ENCODE measurements around the gene MR1. TPM values are rescaled to one million over a fixed set of nuclear protein-coding genes. Genes with fewer than 3 reads are reported as not detected.

MR1 gene
- polyA plus RNA-seq (2012; ENCODE audit: low read depth, missing spikeins) = 24.6 TPM

GRCh38 chr1:181033799-181034451 lies at the start of gene MR1:
MR1 (plus strand) TSS chr1:181033983; CDS start chr1:181034008, 25 bp downstream.
- DNase-seq (ENCODE audit: insufficient read length, low spot score) (peak; percentile 58), FAIRE-seq (peak; percentile 20)
- TF ChIP-seq POLR2AphosphoS5 (IDR thresholded peaks at IDR 0.05; ENCODE audit: low read depth, low read length) = peak; percentile 70
- no peak for TF ChIP-seq SPI1 (IDR thresholded peaks at IDR 0.05; ENCODE audit: low read depth, low read length)
- TF ChIP-seq POLR2A (IDR thresholded peaks at IDR 0.05; ENCODE audit: low read depth, low read length) = peak; percentile 90
- TF ChIP-seq TAF1 (IDR thresholded peaks at IDR 0.05; ENCODE audit: low read depth, low read length) = no peak
- no peak for TF ChIP-seq PAX5 (IDR thresholded peaks at IDR 0.05; ENCODE audit: insufficient read depth, low read length, severe bottlenecking)
- no peak for TF ChIP-seq POU2F2 (IDR thresholded peaks at IDR 0.05; ENCODE audit: low read depth, low read length)

GRCh38 chr1:180988253-180988752 lies 45.5 kb upstream of the MR1 start:
- DNase-seq (ENCODE audit: insufficient read length, low spot score) = no peak
- FAIRE-seq = no peak
- TF ChIP-seq POLR2AphosphoS5 (IDR thresholded peaks at IDR 0.05; ENCODE audit: low read depth, low read length) = no peak
- TF ChIP-seq SPI1 (IDR thresholded peaks at IDR 0.05; ENCODE audit: low read depth, low read length) = no peak
- no peak for TF ChIP-seq PAX5 (IDR thresholded peaks at IDR 0.05; ENCODE audit: insufficient read depth, low read length, severe bottlenecking)
- TF ChIP-seq POLR2A (IDR thresholded peaks at IDR 0.05; ENCODE audit: low read depth, low read length) = no peak
- TF ChIP-seq TAF1 (IDR thresholded peaks at IDR 0.05; ENCODE audit: low read depth, low read length) = no peak
- TF ChIP-seq POU2F2 (IDR thresholded peaks at IDR 0.05; ENCODE audit: low read depth, low read length) = no peak

- TF ChIP-seq POLR2AphosphoS5 (IDR thresholded peaks at IDR 0.05; ENCODE audit: low read depth, low read length) (no peak), PAX5 (IDR thresholded peaks at IDR 0.05; ENCODE audit: insufficient read depth, low read length, severe bottlenecking) (no peak), POLR2A (IDR thresholded peaks at IDR 0.05; ENCODE audit: low read depth, low read length) (no peak), TAF1 (IDR thresholded peaks at IDR 0.05; ENCODE audit: low read depth, low read length) (no peak), SPI1 (IDR thresholded peaks at IDR 0.05; ENCODE audit: low read depth, low read length) (no peak), POU2F2 (IDR thresholded peaks at IDR 0.05; ENCODE audit: low read depth, low read length) (no peak)
- peak; percentile 65 for FAIRE-seq
Measured at GRCh38 chr1:180994262-180994661, 39.5 kb upstream of the MR1 start.

GRCh38 chr1:180997843-180998504 lies 35.8 kb upstream of the MR1 start:
- TF ChIP-seq SPI1 (IDR thresholded peaks at IDR 0.05; ENCODE audit: low read depth, low read length) (no peak), POU2F2 (IDR thresholded peaks at IDR 0.05; ENCODE audit: low read depth, low read length) (no peak)
- no peak for FAIRE-seq
- DNase-seq (ENCODE audit: insufficient read length, low spot score) = no peak

More at GRCh38 chr1:180994262-180994661, 39.5 kb upstream of the MR1 start:
- no peak for DNase-seq (ENCODE audit: insufficient read length, low spot score)

GRCh38 chr1:181001091-181001780 lies 32.5 kb upstream of the MR1 start:
- no peak for FAIRE-seq
- DNase-seq (ENCODE audit: insufficient read length, low spot score) = no peak
- TF ChIP-seq SPI1 (IDR thresholded peaks at IDR 0.05; ENCODE audit: low read depth, low read length) (no peak), POLR2AphosphoS5 (IDR thresholded peaks at IDR 0.05; ENCODE audit: low read depth, low read length) (no peak), TAF1 (IDR thresholded peaks at IDR 0.05; ENCODE audit: low read depth, low read length) (no peak), PAX5 (IDR thresholded peaks at IDR 0.05; ENCODE audit: insufficient read depth, low read length, severe bottlenecking) (no peak), POU2F2 (IDR thresholded peaks at IDR 0.05; ENCODE audit: low read depth, low read length) (no peak), POLR2A (IDR thresholded peaks at IDR 0.05; ENCODE audit: low read depth, low read length) (no peak)

- DNase-seq (ENCODE audit: insufficient read length, low spot score) (no peak), FAIRE-seq (no peak)
- no peak for TF ChIP-seq TAF1 (IDR thresholded peaks at IDR 0.05; ENCODE audit: low read depth, low read length)
- no peak for TF ChIP-seq POLR2AphosphoS5 (IDR thresholded peaks at IDR 0.05; ENCODE audit: low read depth, low read length)
- no peak for TF ChIP-seq SPI1 (IDR thresholded peaks at IDR 0.05; ENCODE audit: low read depth, low read length)
- no peak for TF ChIP-seq POU2F2 (IDR thresholded peaks at IDR 0.05; ENCODE audit: low read depth, low read length)
- TF ChIP-seq PAX5 (IDR thresholded peaks at IDR 0.05; ENCODE audit: insufficient read depth, low read length, severe bottlenecking) = no peak
- no peak for TF ChIP-seq POLR2A (IDR thresholded peaks at IDR 0.05; ENCODE audit: low read depth, low read length)
Measured at GRCh38 chr1:181002582-181003172, 31.1 kb upstream of the MR1 start.

- DNase-seq (ENCODE audit: insufficient read length, low spot score) = no peak
- no peak for TF ChIP-seq POLR2A (IDR thresholded peaks at IDR 0.05; ENCODE audit: low read depth, low read length)
- TF ChIP-seq TAF1 (IDR thresholded peaks at IDR 0.05; ENCODE audit: low read depth, low read length) = no peak
- TF ChIP-seq POU2F2 (IDR thresholded peaks at IDR 0.05; ENCODE audit: low read depth, low read length) = no peak
- no peak for FAIRE-seq
Measured at GRCh38 chr1:181010789-181011188, 23.0 kb upstream of the MR1 start.

GRCh38 chr1:181011301-181012202 lies 22.2 kb upstream of the MR1 start:
- TF ChIP-seq PAX5 (IDR thresholded peaks at IDR 0.05; ENCODE audit: insufficient read depth, low read length, severe bottlenecking) = no peak
- peak; percentile 45 for TF ChIP-seq SPI1 (IDR thresholded peaks at IDR 0.05; ENCODE audit: low read depth, low read length)
- no peak for TF ChIP-seq TAF1 (IDR thresholded peaks at IDR 0.05; ENCODE audit: low read depth, low read length)
- DNase-seq (ENCODE audit: insufficient read length, low spot score) (no peak), FAIRE-seq (peak; percentile 75)

Data from GM12891 (cell line).